ENCODE data around the gene PROKR1. TPM values are rescaled to one million over a fixed set of nuclear protein-coding genes. Genes with fewer than 3 reads are reported as not detected.

PROKR1 gene
- polyA plus RNA-seq (0.01 TPM in 1 of 3 replicates, not detected in the others), polyA minus RNA-seq (not detected in 3 replicates)
- not detected for polyA plus RNA-seq (2011; ENCODE audit: low read depth)
- not detected in 2 replicates for polyA plus RNA-seq (2011; cell fraction: cytosol; rRNA removed)
- polyA plus RNA-seq (2011; cell fraction: nucleus; rRNA removed), result 0.05 and 0.08 TPM in 2 replicates
- 0.06 TPM in 1 of 2 replicates, not detected in the other for polyA plus RNA-seq (2012; ENCODE audit: low replicate concordance)
- not detected for polyA minus RNA-seq (2011; cell fraction: cytosol; rRNA and poly(A)+ RNA removed)
- 0.16 TPM in 1 of 2 replicates, not detected in the other for polyA minus RNA-seq (2011; cell fraction: nucleus; rRNA and poly(A)+ RNA removed)

- H3K9me1 ChIP-seq (ENCODE audit: control insufficient read depth, extremely low read depth, insufficient read depth, low read length), result no peaks in the 10 kb centered on the region
- dilution Hi-C loops (cut with MboI; ENCODE audit: extremely low pct_ligation_motif_present, low sequenced_read_pairs), result no loop called here
- H3K4me1 ChIP-seq (ENCODE audit: control insufficient read depth, extremely low read depth, insufficient read depth, low read length), result peaks cover 3% of the 10 kb centered on the region
- no peaks in the 10 kb centered on the region for H3K36me3 ChIP-seq (ENCODE audit: control insufficient read depth in 2 of 2, extremely low read depth in 1 of 2, insufficient read depth in 2 of 2, low read length in 2 of 2)
- H3K9ac ChIP-seq (ENCODE audit: control insufficient read depth, extremely low read depth, insufficient read depth, low read length), result peak within 1 kb of the TSS; percentile 7
- no peaks in the 10 kb centered on the region for H3K9me3 ChIP-seq (ENCODE audit: control insufficient read depth, low read depth, low read length)
- DNase-seq (ENCODE audit: low read depth, low spot score) (no peak), FAIRE-seq (no peak)
- peak within 1 kb of the TSS; percentile 76 for H3K4me2 ChIP-seq (ENCODE audit: control insufficient read depth, extremely low read depth, insufficient read depth, low read depth, low read length)
- H3K27ac ChIP-seq (ENCODE audit: control insufficient read depth, insufficient read depth, low read length), result no peak within 1 kb of the TSS
- no peaks in the 10 kb centered on the region for H4K20me1 ChIP-seq (ENCODE audit: control insufficient read depth, extremely low read depth, insufficient read depth, low read length)
- H2AFZ ChIP-seq (ENCODE audit: control insufficient read depth, low read length), result peak within 1 kb of the TSS; percentile 24
- H3K79me2 ChIP-seq (ENCODE audit: control insufficient read depth, insufficient read depth, low read length), result no peaks in the 10 kb centered on the region
- H3K4me3 ChIP-seq (ENCODE audit: control insufficient read depth in 2 of 3, extremely low read depth in 1 of 3, insufficient read depth in 2 of 3, low read depth in 1 of 3, low read length in 3 of 3), result peak within 1 kb of the TSS; percentile 6 to 58 (median 27)
- TF ChIP-seq EZH2 (IDR thresholded peaks at IDR 0.05; ENCODE audit: low read length) (peak; percentile 18), CTCF (optimal IDR thresholded peaks at IDR 0.05 in 1 of 3, IDR thresholded peaks at IDR 0.05 in 1 of 3, conservative IDR thresholded peaks at IDR 0.05 in 1 of 3; ENCODE audit: extremely low read depth in 1 of 3, insufficient read depth in 2 of 3, low read length in 3 of 3) (no peak)
- peaks cover 53% of the 10 kb centered on the region for H3K27me3 ChIP-seq (ENCODE audit: control insufficient read depth, extremely low read depth, insufficient read depth, low read length)
These were observed at the start of gene PROKR1 for GRCh38 chr2:68643011-68643873. Gene PROKR1 (plus strand): TSS chr2:68643579. CDS start chr2:68645822, 2,243 bp downstream.

GRCh38 chr2:68594041-68594440 lies 49.3 kb upstream of the PROKR1 start:
- TF ChIP-seq EZH2 (IDR thresholded peaks at IDR 0.05; ENCODE audit: low read length) (no peak), CTCF (optimal IDR thresholded peaks at IDR 0.05 in 1 of 3, IDR thresholded peaks at IDR 0.05 in 1 of 3, conservative IDR thresholded peaks at IDR 0.05 in 1 of 3; ENCODE audit: extremely low read depth in 1 of 3, insufficient read depth in 2 of 3, low read length in 3 of 3) (no peak)
- Histone ChIP-seq H4K20me1 (ENCODE audit: control insufficient read depth, extremely low read depth, insufficient read depth, low read length) (no peaks in the 10 kb centered on the region), H3K9ac (ENCODE audit: control insufficient read depth, extremely low read depth, insufficient read depth, low read length) (no peak overlapping the region), H3K27me3 (ENCODE audit: control insufficient read depth, extremely low read depth, insufficient read depth, low read length) (no peaks in the 10 kb centered on the region), H3K4me2 (ENCODE audit: control insufficient read depth, extremely low read depth, insufficient read depth, low read depth, low read length) (no peak overlapping the region), H2AFZ (ENCODE audit: control insufficient read depth, low read length) (no peak overlapping the region), H3K4me1 (ENCODE audit: control insufficient read depth, extremely low read depth, insufficient read depth, low read length) (no peaks in the 10 kb centered on the region), H3K27ac (ENCODE audit: control insufficient read depth, insufficient read depth, low read length) (no peak overlapping the region), H3K9me1 (ENCODE audit: control insufficient read depth, extremely low read depth, insufficient read depth, low read length) (no peaks in the 10 kb centered on the region), H3K79me2 (ENCODE audit: control insufficient read depth, insufficient read depth, low read length) (no peaks in the 10 kb centered on the region), H3K9me3 (ENCODE audit: control insufficient read depth, low read depth, low read length) (no peaks in the 10 kb centered on the region), H3K36me3 (ENCODE audit: control insufficient read depth in 2 of 2, extremely low read depth in 1 of 2, insufficient read depth in 2 of 2, low read length in 2 of 2) (no peaks in the 10 kb centered on the region), H3K4me3 (ENCODE audit: control insufficient read depth in 2 of 3, extremely low read depth in 1 of 3, insufficient read depth in 2 of 3, low read depth in 1 of 3, low read length in 3 of 3) (no peak overlapping the region)
- dilution Hi-C loops (cut with MboI; ENCODE audit: extremely low pct_ligation_motif_present, low sequenced_read_pairs), result no loop called here
- DNase-seq (ENCODE audit: low read depth, low spot score), result no peak
- no peak for FAIRE-seq
